Peyer's patch (tissue), 4 donors: ENCODE data around the gene PDIA2.

ENCODE experiments used
- POLR2A ChIP-seq, 2 donors: fragments of 450-650 bp; IDR thresholded peaks; one replicate each; pipeline ENCODE4 v1.5.1; 2017; ENCODE audit warnings: antibody characterized with exemption in 2 of 2, mild to moderate bottlenecking in 2 of 2, moderate library complexity in 2 of 2
- TF ChIP-seq, protein P1 (sequence below), 6 experiments: fragments of 450-650 bp in 4 of 6; fragments of 200-600 bp in 2 of 6; sonication (generic) in 1 of 6; IDR thresholded peaks; one replicate each; pipeline ENCODE4 v1.5.1; 2017 to 2019; ENCODE audit warnings: antibody characterized with exemption in 6 of 6, mild to moderate bottlenecking in 3 of 6, moderate library complexity in 1 of 6

DNA sequence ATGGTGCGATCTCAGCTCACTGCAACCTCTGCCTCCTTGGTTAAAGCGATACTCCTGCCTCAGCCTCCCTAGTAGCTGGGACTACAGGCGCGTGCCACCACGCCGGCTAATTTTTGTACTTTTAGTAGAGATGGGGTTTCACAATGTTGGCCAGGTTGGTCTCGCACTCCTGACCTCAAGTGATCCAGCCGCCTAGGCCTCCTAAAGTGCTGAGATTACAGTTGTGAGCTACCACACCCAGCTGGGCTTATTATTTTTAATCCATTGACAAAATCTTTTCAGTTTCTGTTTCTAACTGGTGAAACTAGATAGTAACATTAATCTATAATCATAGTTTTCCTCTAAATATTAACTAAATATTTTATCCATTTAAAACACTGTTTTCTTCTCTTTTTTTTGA, 42.4 kb upstream of the PDIA2 start:
- no peak for TF ChIP-seq POLR2A (IDR thresholded peaks at IDR 0.05)
- TF ChIP-seq, protein P1, sequence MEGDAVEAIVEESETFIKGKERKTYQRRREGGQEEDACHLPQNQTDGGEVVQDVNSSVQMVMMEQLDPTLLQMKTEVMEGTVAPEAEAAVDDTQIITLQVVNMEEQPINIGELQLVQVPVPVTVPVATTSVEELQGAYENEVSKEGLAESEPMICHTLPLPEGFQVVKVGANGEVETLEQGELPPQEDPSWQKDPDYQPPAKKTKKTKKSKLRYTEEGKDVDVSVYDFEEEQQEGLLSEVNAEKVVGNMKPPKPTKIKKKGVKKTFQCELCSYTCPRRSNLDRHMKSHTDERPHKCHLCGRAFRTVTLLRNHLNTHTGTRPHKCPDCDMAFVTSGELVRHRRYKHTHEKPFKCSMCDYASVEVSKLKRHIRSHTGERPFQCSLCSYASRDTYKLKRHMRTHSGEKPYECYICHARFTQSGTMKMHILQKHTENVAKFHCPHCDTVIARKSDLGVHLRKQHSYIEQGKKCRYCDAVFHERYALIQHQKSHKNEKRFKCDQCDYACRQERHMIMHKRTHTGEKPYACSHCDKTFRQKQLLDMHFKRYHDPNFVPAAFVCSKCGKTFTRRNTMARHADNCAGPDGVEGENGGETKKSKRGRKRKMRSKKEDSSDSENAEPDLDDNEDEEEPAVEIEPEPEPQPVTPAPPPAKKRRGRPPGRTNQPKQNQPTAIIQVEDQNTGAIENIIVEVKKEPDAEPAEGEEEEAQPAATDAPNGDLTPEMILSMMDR (IDR thresholded peaks at IDR 0.05) = no peak
